Activated T-helper 17 cell treated with anti-CD3 and anti-CD28 coated beads, Interleukin-2, amount 50 U/mL, for 72 hours (primary cell): Measurements from ENCODE around the gene KIF3B. TPM values are rescaled to one million over a fixed set of nuclear protein-coding genes. Genes with fewer than 3 reads are reported as not detected.

Experiments
- ATAC-seq: fragments of 150-1000 bp; cut with Tn5 transposase; replicated peaks from 2 replicates; pipeline ENCODE4 v1.10.0; 2021; ENCODE audit warnings: mild to moderate bottlenecking, moderate library complexity
- H3K27ac Mint-ChIP-seq: one replicate; pipeline ENCODE4 v1.8.0; 2022; ENCODE audit warnings: mixed read lengths
- H3K27me3 Mint-ChIP-seq: one replicate; pipeline ENCODE4 v1.8.0; 2022; ENCODE audit warnings: mixed read lengths
- H3K36me3 Mint-ChIP-seq: one replicate; pipeline ENCODE4 v1.8.0; 2022; ENCODE audit warnings: low read depth, mild to moderate bottlenecking, mixed read lengths
- H3K4me1 Mint-ChIP-seq: one replicate; pipeline ENCODE4 v1.8.0; 2022; ENCODE audit warnings: mixed read lengths
- H3K4me3 Mint-ChIP-seq: one replicate; pipeline ENCODE4 v1.8.0; 2022; ENCODE audit warnings: mild to moderate bottlenecking, mixed read lengths
- H3K9me3 Mint-ChIP-seq: one replicate; pipeline ENCODE4 v1.8.0; 2022; ENCODE audit warnings: mixed read lengths
- total RNA-seq, 2 donors: library from RNA; stranded (reverse); gene quantifications; one replicate each; pipeline ENCODE4 v1.2.3, GENCODE V29; 2022

Gene KIF3B
- 10 to 100 TPM; 25.9 to 43.0 TPM for total RNA-seq

DNA sequence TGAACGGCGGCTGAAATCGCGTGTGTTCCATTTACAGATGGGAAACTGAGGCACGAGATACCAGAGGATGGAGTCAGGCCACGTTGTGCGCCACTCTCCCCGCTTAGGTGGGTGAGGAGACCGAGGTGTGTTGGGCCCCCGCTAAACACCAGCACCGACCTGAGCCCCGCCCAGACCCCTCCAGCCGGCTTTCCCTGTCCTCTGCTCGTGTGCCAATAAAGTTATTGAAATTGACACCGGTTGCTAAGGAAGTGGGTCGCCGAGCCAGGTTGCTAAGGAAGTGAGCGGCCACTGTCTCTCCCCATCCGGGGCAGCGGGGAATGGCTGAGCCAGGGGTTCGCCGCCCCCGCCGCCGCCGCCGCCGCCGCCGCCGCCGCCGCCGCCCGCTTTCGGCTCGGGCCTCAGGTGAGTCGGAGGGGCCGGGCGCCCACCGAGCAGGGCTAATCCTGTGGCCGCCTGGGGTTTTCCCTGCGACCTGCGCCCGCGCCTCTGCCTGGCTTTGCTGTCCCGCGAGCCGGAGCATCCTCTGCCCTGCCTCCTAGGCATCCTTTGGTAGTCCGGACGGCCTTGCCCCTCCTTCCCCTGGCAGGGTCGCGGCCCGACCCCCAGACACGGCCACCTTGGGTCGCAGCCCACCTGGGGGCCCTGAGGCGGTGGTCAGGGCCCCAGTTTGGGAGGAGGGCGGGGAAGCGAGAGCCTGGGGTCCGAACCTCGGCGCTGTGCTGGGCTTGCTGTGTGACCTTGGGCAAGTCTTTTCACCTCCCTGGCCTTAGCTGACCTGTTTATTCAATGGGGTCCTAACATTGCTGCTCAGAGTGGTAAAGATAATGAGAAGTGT lies at the start of gene KIF3B:
Gene KIF3B, plus strand, starts transcription at position 291 of the 838 bp plus-strand sequence. CDS start 32,127 bp downstream, outside the sequence.
- ATAC-seq, result peak; percentile 83
- peaks cover 28% of the 10 kb centered on the region for H3K4me1 Mint-ChIP-seq
- H3K36me3 Mint-ChIP-seq, result peaks cover 45% of the 10 kb centered on the region
- H3K27me3 Mint-ChIP-seq, result no peaks in the 10 kb centered on the region
- peak within 1 kb of the TSS; percentile 91 for H3K27ac Mint-ChIP-seq
- peak within 1 kb of the TSS; percentile 89 for H3K4me3 Mint-ChIP-seq
- no peaks in the 10 kb centered on the region for H3K9me3 Mint-ChIP-seq

DNA sequence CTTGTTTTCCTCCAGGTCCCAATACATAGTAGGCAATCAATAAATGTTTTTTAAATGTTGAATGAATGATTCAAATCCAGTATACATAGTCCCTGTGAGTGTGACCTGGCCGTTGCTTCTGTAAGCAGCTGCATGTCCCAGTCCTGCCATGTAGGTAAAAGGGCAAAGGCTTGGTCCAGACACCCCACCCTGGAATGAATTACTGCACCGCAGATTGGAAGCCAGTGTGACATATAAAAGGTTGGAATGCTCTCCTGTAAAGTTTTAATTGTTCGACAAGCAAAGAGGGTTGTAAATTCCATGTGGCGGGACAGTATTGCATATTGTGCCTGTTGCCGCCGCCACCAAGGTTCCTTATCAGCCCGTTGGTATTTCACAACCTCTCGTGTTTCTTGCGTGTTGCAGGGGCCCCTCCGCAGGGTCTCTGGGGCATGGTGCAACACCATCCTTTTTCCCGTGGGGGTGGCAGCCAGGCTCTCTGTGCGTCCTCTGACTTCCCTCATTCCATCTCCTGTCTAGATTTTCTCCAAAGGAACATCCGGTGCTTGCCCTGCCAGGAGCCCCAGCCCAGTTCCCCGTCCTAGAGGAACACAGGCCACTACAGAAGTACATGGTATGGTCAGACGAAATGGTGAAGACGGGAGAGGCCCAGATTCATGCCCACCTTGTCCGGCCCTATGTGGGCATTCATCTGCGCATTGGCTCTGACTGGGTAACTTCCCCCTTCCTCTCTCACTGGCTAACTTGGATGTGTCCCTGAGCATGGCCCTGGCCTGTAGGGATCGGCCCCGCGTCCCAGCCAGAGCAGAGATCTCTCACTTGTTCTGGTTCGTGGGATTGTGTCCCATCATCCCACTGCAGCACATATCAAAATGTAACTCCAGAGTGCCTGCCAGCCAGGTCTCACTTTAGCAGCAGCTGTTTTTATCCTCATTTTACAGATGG lies 49.4 kb upstream of the KIF3B start:
- ATAC-seq, result no peak
- H3K36me3 Mint-ChIP-seq, result peaks cover 98% of the 10 kb centered on the region
- peak overlapping the region; percentile 68 for H3K27ac Mint-ChIP-seq
- H3K4me1 Mint-ChIP-seq, result peaks cover 28% of the 10 kb centered on the region
- H3K4me3 Mint-ChIP-seq, result no peak overlapping the region
- no peaks in the 10 kb centered on the region for H3K27me3 Mint-ChIP-seq
- H3K9me3 Mint-ChIP-seq, result no peaks in the 10 kb centered on the region

DNA sequence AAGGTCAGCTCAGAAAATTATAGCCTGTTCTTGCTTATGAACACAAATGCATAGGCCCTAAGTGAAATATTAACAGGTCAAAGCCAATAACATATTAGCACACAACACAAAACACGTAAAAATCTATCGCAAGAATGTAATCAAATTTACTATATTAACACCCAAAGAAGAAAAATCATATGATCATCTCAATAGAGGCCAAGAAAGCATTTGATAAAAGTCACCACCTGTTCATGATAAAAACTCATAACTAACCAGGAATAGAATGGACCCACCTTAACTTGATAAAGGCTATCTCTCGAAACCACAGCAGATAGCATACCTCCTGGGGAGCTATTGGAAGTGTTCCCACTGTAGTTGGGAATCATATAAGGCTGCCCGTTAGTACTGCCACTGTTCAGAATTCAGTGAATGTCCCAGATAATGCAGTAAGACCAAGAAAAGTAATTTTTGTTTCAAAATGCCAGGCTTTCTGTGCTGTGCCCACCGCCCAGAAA lies 48.2 kb upstream of the KIF3B start:
- Mint-ChIP-seq H3K9me3 (no peaks in the 10 kb centered on the region), H3K27me3 (no peaks in the 10 kb centered on the region), H3K4me1 (peaks cover 33% of the 10 kb centered on the region), H3K27ac (peak overlapping the region; percentile 68), H3K4me3 (no peak overlapping the region), H3K36me3 (peaks cover 98% of the 10 kb centered on the region)
- no peak for ATAC-seq

DNA sequence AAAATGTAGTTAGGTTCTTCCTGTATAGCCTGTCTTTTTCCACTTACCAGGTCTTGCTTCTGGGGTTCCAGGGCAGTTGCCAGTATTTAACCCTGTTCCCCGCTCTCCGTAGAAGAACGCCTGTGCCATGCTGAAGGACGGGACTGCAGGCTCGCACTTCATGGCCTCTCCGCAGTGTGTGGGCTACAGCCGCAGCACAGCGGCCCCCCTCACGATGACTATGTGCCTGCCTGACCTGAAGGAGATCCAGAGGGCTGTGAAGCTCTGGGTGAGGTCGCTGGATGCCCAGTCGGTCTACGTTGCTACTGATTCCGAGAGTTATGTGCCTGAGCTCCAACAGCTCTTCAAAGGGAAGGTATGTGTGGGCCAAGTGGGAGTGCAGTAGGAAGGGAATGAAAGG lies 46.7 kb upstream of the KIF3B start:
- Mint-ChIP-seq H3K9me3 (no peaks in the 10 kb centered on the region), H3K27me3 (no peaks in the 10 kb centered on the region), H3K4me1 (peaks cover 31% of the 10 kb centered on the region), H3K27ac (peak overlapping the region; percentile 98), H3K4me3 (peak overlapping the region; percentile 74), H3K36me3 (peaks cover 100% of the 10 kb centered on the region)
- ATAC-seq, result no peak

DNA sequence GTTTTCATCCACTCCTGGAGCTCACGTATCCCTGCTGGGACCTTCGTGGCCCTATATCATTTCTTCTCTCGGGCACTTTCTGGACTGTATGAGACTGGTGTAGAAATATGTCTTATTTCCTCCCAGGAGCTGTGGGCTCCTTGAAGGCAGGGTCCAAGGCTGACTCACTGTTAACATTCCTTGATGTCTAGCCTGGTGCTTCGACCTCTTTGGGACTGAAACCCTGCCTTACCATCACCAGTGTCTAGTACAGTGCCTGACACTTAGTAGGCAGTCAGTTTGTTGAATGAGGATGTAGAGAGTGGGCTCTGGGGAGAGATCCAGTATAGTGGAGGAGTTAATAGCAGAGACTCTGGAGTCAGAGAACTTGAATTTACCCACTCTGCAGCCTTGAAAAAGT lies 46.2 kb upstream of the KIF3B start:
- no peak for ATAC-seq
- H3K36me3 Mint-ChIP-seq, result peaks cover 100% of the 10 kb centered on the region
- no peaks in the 10 kb centered on the region for H3K27me3 Mint-ChIP-seq
- no peaks in the 10 kb centered on the region for H3K9me3 Mint-ChIP-seq
- peaks cover 34% of the 10 kb centered on the region for H3K4me1 Mint-ChIP-seq
- H3K4me3 Mint-ChIP-seq, result peak overlapping the region; percentile 74
- peak overlapping the region; percentile 98 for H3K27ac Mint-ChIP-seq

DNA sequence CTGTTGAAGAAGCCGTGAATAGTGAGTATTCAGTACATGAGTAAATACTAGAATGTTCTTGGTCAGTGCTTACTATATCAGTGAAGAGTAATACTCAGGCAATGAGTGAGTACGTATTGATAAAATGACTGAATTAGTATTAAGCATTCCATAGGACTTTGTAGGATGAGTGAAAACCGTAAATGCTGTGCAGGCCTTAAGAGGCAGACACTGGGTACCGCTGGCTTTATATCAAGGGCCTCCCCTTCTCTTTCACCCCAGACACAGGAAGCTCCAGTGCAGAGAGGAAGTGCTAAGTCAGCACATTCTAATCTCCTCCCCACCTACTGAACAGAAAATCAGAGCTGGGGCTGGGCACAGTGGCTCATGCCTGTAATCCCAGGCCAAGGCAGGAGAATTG lies 45.6 kb upstream of the KIF3B start:
- peaks cover 100% of the 10 kb centered on the region for H3K36me3 Mint-ChIP-seq
- peak; percentile 87 for ATAC-seq

DNA sequence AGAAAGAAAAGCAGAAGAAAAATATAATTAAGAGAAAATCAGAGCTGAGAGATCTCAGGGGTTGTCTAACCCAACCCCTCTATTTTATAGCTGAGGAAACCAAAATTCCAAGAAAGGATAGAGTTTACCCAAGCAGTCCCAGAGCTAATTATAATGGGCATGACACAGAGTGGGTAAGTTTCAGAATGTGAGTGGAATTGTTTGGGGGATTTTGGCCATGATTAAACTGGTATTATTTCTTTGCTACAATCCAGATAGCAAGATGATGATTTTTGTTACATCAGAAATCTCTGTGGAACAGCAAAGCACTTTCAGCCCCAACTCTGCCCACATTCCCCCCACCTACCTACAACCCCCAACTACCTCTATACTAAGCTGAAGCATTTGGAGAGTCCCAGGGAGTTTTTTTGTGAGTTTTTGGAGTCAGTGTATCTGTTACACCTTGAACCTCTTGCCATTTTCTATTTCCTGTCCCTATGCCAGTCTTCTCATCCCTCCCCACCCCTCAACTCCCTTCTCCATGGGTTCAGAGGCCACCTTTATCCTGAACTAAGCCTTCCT lies 45.0 kb upstream of the KIF3B start:
- peak; percentile 75 for ATAC-seq
- H3K36me3 Mint-ChIP-seq, result peaks cover 100% of the 10 kb centered on the region
- H3K4me3 Mint-ChIP-seq, result peak overlapping the region; percentile 74
- no peaks in the 10 kb centered on the region for H3K9me3 Mint-ChIP-seq
- H3K4me1 Mint-ChIP-seq, result peaks cover 34% of the 10 kb centered on the region
- no peaks in the 10 kb centered on the region for H3K27me3 Mint-ChIP-seq
- peak overlapping the region; percentile 98 for H3K27ac Mint-ChIP-seq

More for the DNA sequence above, 45.6 kb upstream of the KIF3B start:
- peak overlapping the region; percentile 98 for H3K27ac Mint-ChIP-seq
- H3K4me3 Mint-ChIP-seq, result peak overlapping the region; percentile 74
- H3K27me3 Mint-ChIP-seq, result no peaks in the 10 kb centered on the region
- H3K9me3 Mint-ChIP-seq, result no peaks in the 10 kb centered on the region
- peaks cover 34% of the 10 kb centered on the region for H3K4me1 Mint-ChIP-seq

DNA sequence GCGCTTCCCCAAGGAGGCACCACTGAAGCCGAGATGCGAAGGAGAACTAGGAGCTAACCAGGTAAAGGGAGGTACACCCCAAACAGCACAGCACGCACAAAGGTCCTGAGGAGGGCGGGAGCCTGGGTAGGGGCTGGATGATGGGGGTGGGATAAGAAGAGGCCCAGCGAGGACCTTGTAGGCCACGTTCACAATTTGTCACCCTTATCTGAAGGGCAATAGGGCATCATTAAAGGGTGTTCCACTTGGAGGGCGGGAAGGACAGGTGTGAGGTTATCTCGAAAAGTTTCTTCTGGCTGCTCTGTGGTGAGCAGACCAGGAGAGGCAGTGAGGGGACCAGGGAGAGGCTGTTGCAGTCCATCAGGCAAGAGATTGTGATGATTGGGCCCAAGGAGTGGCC lies 44.2 kb upstream of the KIF3B start:
- H3K36me3 Mint-ChIP-seq, result peaks cover 96% of the 10 kb centered on the region
- no peaks in the 10 kb centered on the region for H3K27me3 Mint-ChIP-seq
- peaks cover 34% of the 10 kb centered on the region for H3K4me1 Mint-ChIP-seq
- peak overlapping the region; percentile 98 for H3K27ac Mint-ChIP-seq
- H3K4me3 Mint-ChIP-seq, result peak overlapping the region; percentile 74
- H3K9me3 Mint-ChIP-seq, result no peaks in the 10 kb centered on the region
- ATAC-seq, result no peak

DNA sequence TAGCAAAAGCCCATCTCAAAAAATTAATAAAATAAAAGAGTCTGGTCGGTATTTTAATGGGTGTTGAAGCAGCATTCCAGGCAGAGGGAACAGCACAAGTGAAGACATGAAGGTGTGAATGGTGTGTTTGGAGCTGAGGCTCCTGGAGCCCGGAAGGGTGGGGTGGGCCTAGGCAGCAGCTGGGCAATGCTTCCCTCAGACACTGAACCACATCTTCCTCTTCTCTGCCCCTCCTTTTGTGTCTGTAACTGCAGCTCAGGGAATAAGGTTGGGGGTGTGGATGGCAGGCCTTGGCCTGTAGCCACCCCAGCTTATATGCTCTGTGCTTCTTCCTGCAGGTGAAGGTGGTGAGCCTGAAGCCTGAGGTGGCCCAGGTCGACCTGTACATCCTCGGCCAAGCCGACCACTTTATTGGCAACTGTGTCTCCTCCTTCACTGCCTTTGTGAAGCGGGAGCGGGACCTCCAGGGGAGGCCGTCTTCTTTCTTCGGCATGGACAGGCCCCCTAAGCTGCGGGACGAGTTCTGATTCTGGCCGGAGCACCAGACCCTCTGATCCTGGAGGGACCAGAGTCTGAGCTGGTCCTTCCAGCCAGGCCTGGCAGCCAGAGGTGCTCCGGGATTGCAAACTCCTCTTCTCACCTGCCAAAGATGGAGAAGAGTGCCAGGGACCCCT lies 43.2 kb upstream of the KIF3B start:
- Mint-ChIP-seq H3K27ac (peak overlapping the region; percentile 98), H3K9me3 (no peaks in the 10 kb centered on the region), H3K4me3 (peak overlapping the region; percentile 74), H3K4me1 (peaks cover 34% of the 10 kb centered on the region), H3K27me3 (no peaks in the 10 kb centered on the region), H3K36me3 (peaks cover 86% of the 10 kb centered on the region)
- no peak for ATAC-seq

DNA sequence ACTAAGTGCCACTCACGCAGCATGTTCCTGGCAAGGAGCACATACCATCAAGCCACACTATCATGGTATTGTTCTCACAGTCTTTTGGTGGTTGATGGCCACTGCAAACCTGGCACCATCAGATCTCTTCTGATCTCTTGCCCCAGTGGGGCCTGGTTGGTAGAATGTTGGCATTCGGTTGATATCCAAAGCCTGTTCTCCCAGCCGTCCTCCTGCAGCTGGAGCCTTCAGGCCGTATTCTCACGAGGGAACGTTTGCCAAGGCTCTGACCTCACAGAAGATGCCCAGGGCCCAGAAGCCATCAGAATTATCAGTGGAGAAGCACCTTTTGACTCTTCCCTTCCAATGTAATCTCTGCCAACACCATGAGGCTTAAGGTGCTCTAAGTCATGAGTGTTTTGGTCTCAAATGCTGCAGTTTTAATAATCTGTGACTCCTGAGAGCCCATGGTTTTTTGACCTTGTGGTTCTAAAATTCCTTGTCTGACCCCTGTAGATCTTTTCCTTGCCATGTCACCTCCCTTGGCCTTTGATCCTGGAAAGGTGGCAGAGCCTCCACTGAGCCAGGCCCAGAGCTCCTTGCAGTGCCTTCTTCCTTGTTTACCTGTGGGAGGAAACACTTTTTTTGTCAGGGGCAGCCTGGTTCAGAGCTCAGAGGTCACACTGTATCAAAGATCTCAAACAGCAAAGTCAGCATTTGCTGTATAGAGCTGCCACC lies 42.0 kb upstream of the KIF3B start:
- peak overlapping the region; percentile 98 for H3K27ac Mint-ChIP-seq
- peaks cover 34% of the 10 kb centered on the region for H3K4me1 Mint-ChIP-seq
- peak overlapping the region; percentile 74 for H3K4me3 Mint-ChIP-seq
- no peaks in the 10 kb centered on the region for H3K27me3 Mint-ChIP-seq
- ATAC-seq, result no peak
- no peaks in the 10 kb centered on the region for H3K9me3 Mint-ChIP-seq
- H3K36me3 Mint-ChIP-seq, result peaks cover 74% of the 10 kb centered on the region

DNA sequence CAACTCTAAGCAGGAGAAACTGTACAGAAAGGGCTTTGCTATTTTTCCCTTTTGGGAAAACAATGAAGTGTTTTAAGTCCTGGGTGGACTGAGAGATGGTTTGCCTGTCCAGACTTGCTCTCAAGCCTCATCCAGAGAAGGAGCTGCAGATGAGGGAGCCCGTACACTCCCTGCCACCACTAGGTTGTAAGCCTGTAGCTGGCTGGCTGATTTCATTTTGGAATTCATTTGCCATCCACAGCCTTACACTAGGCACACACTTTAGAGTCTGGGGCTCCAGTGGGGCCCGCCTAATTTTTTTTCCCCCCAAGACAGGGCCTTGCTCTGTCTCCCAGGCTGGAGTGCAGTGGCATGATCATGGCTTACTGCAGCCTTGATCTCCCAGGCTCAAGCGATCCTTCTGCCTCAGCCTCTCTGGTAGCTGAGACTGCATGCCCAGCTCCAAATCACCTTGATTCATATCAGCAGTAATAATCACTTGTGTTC lies 41.4 kb upstream of the KIF3B start:
- Mint-ChIP-seq H3K27ac (peak overlapping the region; percentile 98), H3K4me1 (peaks cover 28% of the 10 kb centered on the region), H3K4me3 (peak overlapping the region; percentile 74), H3K36me3 (peaks cover 68% of the 10 kb centered on the region), H3K9me3 (no peaks in the 10 kb centered on the region), H3K27me3 (no peaks in the 10 kb centered on the region)
- ATAC-seq, result no peak

DNA sequence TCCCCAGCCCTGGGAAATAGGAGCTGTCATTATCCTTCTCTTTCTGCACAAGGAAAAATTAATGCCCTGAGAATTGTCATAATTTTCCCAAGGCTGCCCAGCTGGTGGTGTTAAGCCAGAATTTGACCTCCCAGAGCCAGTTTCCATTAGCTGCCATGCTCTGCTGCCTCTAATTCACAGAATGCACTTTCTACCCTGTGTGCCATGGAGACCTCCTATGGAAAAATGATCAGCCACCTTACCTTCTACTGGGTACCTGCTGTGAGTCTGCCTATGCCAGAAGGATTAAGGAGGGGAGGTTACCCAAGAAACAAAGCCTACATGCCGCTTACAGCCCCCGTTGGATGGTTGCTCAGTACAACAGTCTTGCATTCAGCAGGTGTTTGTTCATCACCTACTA lies 40.6 kb upstream of the KIF3B start:
- Mint-ChIP-seq H3K4me3 (no peak overlapping the region), H3K27me3 (no peaks in the 10 kb centered on the region), H3K4me1 (peaks cover 21% of the 10 kb centered on the region), H3K27ac (peak overlapping the region; percentile 60), H3K9me3 (no peaks in the 10 kb centered on the region), H3K36me3 (peaks cover 60% of the 10 kb centered on the region)
- ATAC-seq, result no peak

DNA sequence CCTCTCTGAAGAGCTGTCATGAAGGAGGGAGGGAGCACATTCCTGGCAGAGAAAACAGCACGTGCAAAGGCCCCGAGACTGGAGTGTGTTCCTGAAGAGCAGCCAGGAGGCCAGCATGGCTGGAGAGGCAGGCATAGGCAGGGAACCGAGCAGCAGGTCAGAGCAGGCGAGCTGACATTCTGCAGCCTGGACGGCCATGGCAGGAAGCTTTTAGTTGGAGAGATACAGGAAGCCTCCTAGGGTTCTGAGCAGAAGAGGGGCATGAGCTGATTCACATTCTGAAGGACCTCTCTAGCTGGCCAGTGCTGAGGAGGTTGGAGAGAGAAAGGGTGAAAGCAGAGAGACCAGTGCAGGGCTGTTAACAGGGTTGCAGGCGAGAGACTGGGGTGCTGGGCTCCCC lies 40.0 kb upstream of the KIF3B start:
- H3K9me3 Mint-ChIP-seq, result no peaks in the 10 kb centered on the region
- H3K4me1 Mint-ChIP-seq, result peaks cover 17% of the 10 kb centered on the region
- peaks cover 54% of the 10 kb centered on the region for H3K36me3 Mint-ChIP-seq
- peak overlapping the region; percentile 60 for H3K27ac Mint-ChIP-seq
- H3K4me3 Mint-ChIP-seq, result no peak overlapping the region
- no peak for ATAC-seq
- no peaks in the 10 kb centered on the region for H3K27me3 Mint-ChIP-seq
